ENCODE results near the gene NDE1. TPM values are rescaled to one million over a fixed set of nuclear protein-coding genes. Genes with fewer than 3 reads are reported as not detected.

NDE1 gene
- total and polyA plus RNA-seq, 4 donors, result 2.5 to 17.3 (median 4.4) TPM

DNA sequence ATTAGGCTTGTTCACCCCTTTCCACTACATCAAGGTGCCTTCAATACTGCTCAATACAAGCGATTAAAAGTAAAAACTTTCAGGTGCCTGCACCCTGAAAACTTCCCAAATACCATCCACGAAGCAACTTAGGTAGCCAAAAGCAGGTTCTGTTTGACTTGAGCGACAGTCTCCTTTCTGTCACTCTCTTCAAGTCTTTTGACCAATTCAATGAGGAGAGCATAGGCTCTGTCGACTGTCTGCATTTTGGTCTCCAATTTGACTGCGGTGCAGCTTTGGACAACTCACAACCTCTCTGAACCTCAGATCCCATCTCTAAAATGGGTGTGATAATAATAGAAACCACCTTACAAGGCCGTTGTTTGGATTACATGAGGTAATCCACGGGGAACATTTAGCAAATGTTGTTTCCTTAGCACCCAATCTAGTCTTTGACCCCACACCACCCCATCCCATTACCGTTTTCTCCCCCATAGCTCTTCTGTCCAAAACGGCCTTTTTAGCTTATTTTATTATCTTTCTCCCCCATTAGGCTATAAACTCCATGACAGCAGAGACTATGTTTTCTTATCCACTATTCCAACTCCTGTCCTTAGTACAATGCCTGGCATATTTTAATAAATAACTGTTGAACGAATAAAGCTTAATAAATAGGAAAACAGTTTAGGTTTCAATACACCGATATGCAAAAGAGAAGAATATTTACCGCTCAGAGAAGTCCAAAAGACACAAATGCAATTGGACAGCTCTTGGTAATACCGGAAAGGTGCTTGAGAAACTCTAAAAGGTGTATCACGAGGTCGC is 8.1 kb upstream of the NDE1 start:
- 14% methylated on average over 15 of the region's 15 CpGs for WGBS
- Histone ChIP-seq H3K9ac (ENCODE audit: low read depth in 1 of 2, low read length in 2 of 2) (peak overlapping the region; percentile 40 to 92), H3K4me3 (ENCODE audit: low read depth in 1 of 3, low read length in 3 of 3) (peak overlapping the region; percentile 93 to 97 (median 96)), H3K27me3 (ENCODE audit: control insufficient read depth in 4 of 4, insufficient read depth in 4 of 4, low read length in 3 of 4) (no peaks in the 10 kb centered on the region), H3K9me3 (ENCODE audit: control insufficient read depth in 4 of 4, low read length in 3 of 4) (no peaks in the 10 kb centered on the region), H3K36me3 (ENCODE audit: control insufficient read depth in 4 of 4, insufficient read depth in 3 of 4, low read depth in 1 of 4, low read length in 3 of 4) (peaks cover 5 to 20% (median 15%) of the 10 kb centered on the region in 4 donors), H3K4me1 (ENCODE audit: control insufficient read depth in 4 of 4, insufficient read depth in 4 of 4, low read length in 3 of 4) (peaks cover 13 to 31% (median 16%) of the 10 kb centered on the region in 4 donors), H3K27ac (ENCODE audit: low read depth in 1 of 2, low read length in 2 of 2) (peak overlapping the region; percentile 97 to 100)
- no peak for DNase-seq (ENCODE audit: low spot score)
- TF ChIP-seq RXRA (IDR thresholded peaks at IDR 0.05) (peak in 1 of 2 donors; percentile 28), HNF4A (conservative IDR thresholded peaks at IDR 0.05) (peak in 1 of 2 donors; percentile 25), GABPA (IDR thresholded peaks at IDR 0.05 in 1 of 2, conservative IDR thresholded peaks at IDR 0.05 in 1 of 2) (no peak), REST (IDR thresholded peaks at IDR 0.05) (peak; percentile 6)

GRCh38 chr16:15642557-15643047 is 7.4 kb upstream of the NDE1 start:
- H3K27ac ChIP-seq (ENCODE audit: low read depth in 1 of 2, low read length in 2 of 2), result peak overlapping the region; percentile 97 to 100
- H3K27me3 ChIP-seq (ENCODE audit: control insufficient read depth in 4 of 4, insufficient read depth in 4 of 4, low read length in 3 of 4), result no peaks in the 10 kb centered on the region
- under 1% methylated on average over 23 of the region's 23 CpGs for WGBS
- H3K9me3 ChIP-seq (ENCODE audit: control insufficient read depth in 4 of 4, low read length in 3 of 4), result no peaks in the 10 kb centered on the region
- H3K9ac ChIP-seq (ENCODE audit: low read depth in 1 of 2, low read length in 2 of 2), result peak overlapping the region; percentile 40 to 92
- peaks cover 5 to 13% (median 9%) of the 10 kb centered on the region in 4 donors for H3K36me3 ChIP-seq (ENCODE audit: control insufficient read depth in 4 of 4, insufficient read depth in 3 of 4, low read depth in 1 of 4, low read length in 3 of 4)
- peak overlapping the region; percentile 93 to 97 (median 96) for H3K4me3 ChIP-seq (ENCODE audit: low read depth in 1 of 3, low read length in 3 of 3)
- no peak for TF ChIP-seq REST (IDR thresholded peaks at IDR 0.05)
- peak in 1 of 2 donors; percentile 33 for TF ChIP-seq RAD21 (IDR thresholded peaks at IDR 0.05)
- TF ChIP-seq, protein P1, sequence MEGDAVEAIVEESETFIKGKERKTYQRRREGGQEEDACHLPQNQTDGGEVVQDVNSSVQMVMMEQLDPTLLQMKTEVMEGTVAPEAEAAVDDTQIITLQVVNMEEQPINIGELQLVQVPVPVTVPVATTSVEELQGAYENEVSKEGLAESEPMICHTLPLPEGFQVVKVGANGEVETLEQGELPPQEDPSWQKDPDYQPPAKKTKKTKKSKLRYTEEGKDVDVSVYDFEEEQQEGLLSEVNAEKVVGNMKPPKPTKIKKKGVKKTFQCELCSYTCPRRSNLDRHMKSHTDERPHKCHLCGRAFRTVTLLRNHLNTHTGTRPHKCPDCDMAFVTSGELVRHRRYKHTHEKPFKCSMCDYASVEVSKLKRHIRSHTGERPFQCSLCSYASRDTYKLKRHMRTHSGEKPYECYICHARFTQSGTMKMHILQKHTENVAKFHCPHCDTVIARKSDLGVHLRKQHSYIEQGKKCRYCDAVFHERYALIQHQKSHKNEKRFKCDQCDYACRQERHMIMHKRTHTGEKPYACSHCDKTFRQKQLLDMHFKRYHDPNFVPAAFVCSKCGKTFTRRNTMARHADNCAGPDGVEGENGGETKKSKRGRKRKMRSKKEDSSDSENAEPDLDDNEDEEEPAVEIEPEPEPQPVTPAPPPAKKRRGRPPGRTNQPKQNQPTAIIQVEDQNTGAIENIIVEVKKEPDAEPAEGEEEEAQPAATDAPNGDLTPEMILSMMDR (IDR thresholded peaks at IDR 0.05; ENCODE audit: low read depth, low read length, missing input control), result no peak
- no peak for TF ChIP-seq JUND (IDR thresholded peaks at IDR 0.05)
- no peak for TF ChIP-seq EGR1 (IDR thresholded peaks at IDR 0.05; ENCODE audit: low read depth in 2 of 2)
- TF ChIP-seq YY1 (IDR thresholded peaks at IDR 0.05), result no peak
- peak; percentile 21 for TF ChIP-seq NR2F2 (IDR thresholded peaks at IDR 0.05)
- TF ChIP-seq TAF1 (conservative IDR thresholded peaks at IDR 0.05), result peak; percentile 17
- no peak for TF ChIP-seq ATF3 (IDR thresholded peaks at IDR 0.05)
- peaks cover 13 to 31% (median 16%) of the 10 kb centered on the region in 4 donors for H3K4me1 ChIP-seq (ENCODE audit: control insufficient read depth in 4 of 4, insufficient read depth in 4 of 4, low read length in 3 of 4)
- DNase-seq (ENCODE audit: low spot score), result peak; percentile 79

Measured in liver (tissue), 9 donors.